ENCODE results near the gene CES2. TPM values are rescaled to one million over a fixed set of nuclear protein-coding genes. Genes with fewer than 3 reads are reported as not detected.
"Not testable (repeated sequence)": the region's sequence is repeated elsewhere in the genome, so short reads cannot be mapped to it uniquely, and the experiment has no call there.

The CES2 gene
- total RNA-seq, 2 experiments from 2014 or later = 32.9 to 33.5 TPM

DNA sequence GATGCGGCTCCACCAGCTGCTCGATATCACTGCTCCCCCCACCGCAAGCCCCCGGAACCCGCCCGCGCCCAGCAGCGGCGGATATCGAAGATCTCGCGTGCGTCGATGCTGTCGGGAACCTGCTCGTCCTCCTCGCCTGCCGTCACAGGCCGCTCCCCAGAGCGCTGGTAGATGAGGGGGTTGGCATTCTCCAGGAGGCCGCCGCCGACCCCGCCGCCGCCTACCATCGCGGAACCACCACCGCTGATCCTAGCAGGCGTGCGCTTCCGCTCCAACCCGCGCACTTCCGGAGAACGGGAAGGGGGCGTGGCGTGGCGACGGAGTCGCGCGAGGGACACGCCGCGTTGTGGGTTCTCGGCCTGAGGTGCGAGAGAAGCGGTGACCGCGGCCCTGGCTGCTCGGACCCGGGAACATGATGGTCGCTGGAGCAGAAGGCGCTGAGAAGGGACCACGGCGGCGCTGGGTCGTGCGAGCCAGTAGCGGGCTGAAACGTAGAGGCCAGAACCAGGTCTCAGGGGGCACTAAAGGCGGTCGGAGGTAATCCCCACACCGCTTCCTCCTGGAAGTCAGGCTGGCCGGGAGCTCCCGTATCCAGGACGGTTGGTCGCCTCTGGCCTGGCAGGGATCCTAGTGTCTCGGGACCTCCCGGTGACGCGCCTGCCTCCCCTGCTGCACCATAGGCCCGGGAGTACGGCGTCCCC, 1.0 kb upstream of the CES2 start, which contains the start of gene CIAO2B:
Gene CIAO2B, minus strand, starts transcription at position 265 of the 701 bp plus-strand sequence. Its CDS starts 38 bp downstream, at position 227.
- peaks cover 37% of the 10 kb centered on the region for H3K36me3 Mint-ChIP-seq (ENCODE audit: low read depth)
- no peaks in the 10 kb centered on the region for H3K9me3 Mint-ChIP-seq
- POLR2A ChIA-PET = interaction anchor here (0.6 to 2.5 kb wide), 14 partner anchors 9 to 313 kb away, joined by 3 to 11 read pairs (median 3); partner anchors contain the start of genes CDH16, FHOD1, NAE1 and PDP2
- H3K27me3 Mint-ChIP-seq = no peaks in the 10 kb centered on the region
- H3K4me1 Mint-ChIP-seq = peaks cover 57% of the 10 kb centered on the region
- DNase-seq = peak; percentile 90
- H3K27ac Mint-ChIP-seq = peak within 1 kb of the TSS; percentile 94
- H3K4me3 Mint-ChIP-seq = peak within 1 kb of the TSS; percentile 98
- CTCF ChIA-PET = interaction anchor here (1.3 kb wide), 1 partner anchor 104 kb away, joined by 6 read pairs; the partner anchor contains the start of gene NAE1

- Mint-ChIP-seq H3K4me1 (peaks cover 57% of the 10 kb centered on the region), H3K36me3 (ENCODE audit: low read depth) (peaks cover 40% of the 10 kb centered on the region), H3K4me3 (peak overlapping the region; percentile 98), H3K27ac (peak overlapping the region; percentile 94)
- POLR2A ChIA-PET = interaction anchor here (0.6 to 2.5 kb wide), 9 partner anchors 8 to 313 kb away, joined by 3 to 11 read pairs (median 4); partner anchors contain the start of genes CDH16, FHOD1, NAE1 and PDP2
- CTCF ChIA-PET, DNase-seq, H3K27me3 Mint-ChIP-seq, H3K9me3 Mint-ChIP-seq: not testable (repeated sequence)
Observed at GRCh38 chr16:66934839-66935313, 440 bp upstream of the CES2 start.

DNA sequence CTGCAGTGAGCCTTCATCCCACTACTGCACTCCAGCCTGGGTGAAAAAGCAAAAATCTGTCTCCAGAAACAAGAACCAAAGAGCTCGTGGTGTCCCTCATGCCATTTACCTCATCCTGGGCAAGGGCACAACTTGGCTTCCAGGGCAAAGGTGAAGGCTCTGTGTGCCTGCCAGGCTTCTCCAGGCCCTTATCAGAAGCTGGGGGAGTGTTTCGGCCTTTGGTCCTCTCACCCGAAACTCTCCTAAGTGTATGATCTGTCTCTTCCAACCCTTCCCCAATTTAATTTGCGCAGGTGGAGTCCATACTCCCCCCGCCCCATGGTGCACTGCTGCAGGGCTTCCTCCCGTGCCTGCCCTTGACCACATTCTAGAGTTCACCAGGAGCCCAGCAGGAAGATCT, 1.1 kb downstream of the CES2 start:
- Mint-ChIP-seq H3K4me1 (peaks cover 57% of the 10 kb centered on the region), H3K27me3 (no peaks in the 10 kb centered on the region), H3K36me3 (ENCODE audit: low read depth) (peaks cover 38% of the 10 kb centered on the region), H3K4me3 (peak overlapping the region; percentile 48), H3K9me3 (no peaks in the 10 kb centered on the region), H3K27ac (peak overlapping the region; percentile 45)
- no peak for DNase-seq
- CTCF ChIA-PET = interaction anchor here (1.2 kb wide), 1 partner anchor 106 kb away, joined by 3 read pairs; the partner anchor contains the start of gene NAE1
- POLR2A ChIA-PET = no interaction called here

DNA sequence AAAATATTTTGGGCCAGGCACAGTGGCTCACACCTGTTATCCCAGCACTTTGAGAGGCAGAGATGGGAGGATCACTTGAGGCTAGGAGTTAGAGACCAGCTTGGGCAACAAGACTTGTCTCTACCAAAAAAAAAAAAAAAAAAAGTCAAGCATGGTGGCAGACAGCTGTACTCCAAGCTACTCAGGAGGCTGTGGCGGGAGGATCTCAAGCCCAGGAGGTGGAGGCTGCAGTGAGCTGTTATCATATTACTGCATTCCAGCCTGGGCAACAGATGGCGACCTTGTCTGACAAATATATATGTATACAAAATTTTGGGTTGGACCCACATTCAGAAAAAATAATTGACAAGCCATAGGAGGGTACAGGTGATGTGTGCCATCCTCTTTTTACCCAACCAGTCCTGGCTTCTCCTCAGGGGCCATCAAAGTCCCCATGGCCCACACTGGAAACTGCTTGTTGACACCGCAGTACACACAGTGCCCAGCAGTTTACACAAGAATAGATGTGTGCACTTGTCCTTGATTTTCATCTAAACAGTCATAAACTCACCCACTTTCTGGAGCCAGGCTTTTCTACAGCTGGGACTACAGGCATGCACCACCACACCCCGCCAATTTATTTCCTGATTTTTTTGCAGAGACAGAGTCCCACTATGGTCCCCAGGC, 1.7 kb downstream of the CES2 start:
- Mint-ChIP-seq H3K27ac (peak overlapping the region; percentile 45), H3K4me1 (peaks cover 52% of the 10 kb centered on the region), H3K27me3 (no peaks in the 10 kb centered on the region), H3K9me3 (no peaks in the 10 kb centered on the region), H3K4me3 (peak overlapping the region; percentile 48), H3K36me3 (ENCODE audit: low read depth) (peaks cover 39% of the 10 kb centered on the region)
- CTCF ChIA-PET = interaction anchor here (0.5 to 1.2 kb wide), 4 partner anchors 10 to 190 kb away, joined by 3 read pairs; partner anchors contain the start of gene NAE1
- no peak for DNase-seq
- POLR2A ChIA-PET = no interaction called here

- H3K27ac Mint-ChIP-seq = peak overlapping the region; percentile 33
- ChIA-PET POLR2A (no interaction called here), CTCF (interaction anchor here (0.5 to 1.2 kb wide), 3 partner anchors 10 to 189 kb away, joined by 3 read pairs; no protein-coding TSS in a partner anchor)
- no peaks in the 10 kb centered on the region for H3K27me3 Mint-ChIP-seq
- H3K36me3 Mint-ChIP-seq (ENCODE audit: low read depth) = peaks cover 40% of the 10 kb centered on the region
- H3K9me3 Mint-ChIP-seq = no peaks in the 10 kb centered on the region
- H3K4me1 Mint-ChIP-seq = peaks cover 43% of the 10 kb centered on the region
- no peak for DNase-seq
- no peak overlapping the region for H3K4me3 Mint-ChIP-seq
Observed at GRCh38 chr16:66937725-66938337, 2.5 kb downstream of the CES2 start.

- no peak for DNase-seq
- H3K9me3 Mint-ChIP-seq = no peaks in the 10 kb centered on the region
- H3K4me3 Mint-ChIP-seq = no peak overlapping the region
- H3K36me3 Mint-ChIP-seq (ENCODE audit: low read depth) = peaks cover 30% of the 10 kb centered on the region
- no peaks in the 10 kb centered on the region for H3K27me3 Mint-ChIP-seq
- CTCF ChIA-PET = no interaction called here
- POLR2A ChIA-PET = no interaction called here
- peaks cover 28% of the 10 kb centered on the region for H3K4me1 Mint-ChIP-seq
- H3K27ac Mint-ChIP-seq = no peak overlapping the region
Observed at GRCh38 chr16:66939366-66939765, 4.0 kb downstream of the CES2 start.

GRCh38 chr16:66940236-66940635, 4.9 kb downstream of the CES2 start:
- Mint-ChIP-seq H3K27me3 (no peaks in the 10 kb centered on the region), H3K4me3 (no peak overlapping the region), H3K36me3 (ENCODE audit: low read depth) (peaks cover 29% of the 10 kb centered on the region), H3K27ac (no peak overlapping the region), H3K4me1 (peaks cover 23% of the 10 kb centered on the region), H3K9me3 (no peaks in the 10 kb centered on the region)
- ChIA-PET CTCF (no interaction called here), POLR2A (no interaction called here)
- no peak for DNase-seq

DNA sequence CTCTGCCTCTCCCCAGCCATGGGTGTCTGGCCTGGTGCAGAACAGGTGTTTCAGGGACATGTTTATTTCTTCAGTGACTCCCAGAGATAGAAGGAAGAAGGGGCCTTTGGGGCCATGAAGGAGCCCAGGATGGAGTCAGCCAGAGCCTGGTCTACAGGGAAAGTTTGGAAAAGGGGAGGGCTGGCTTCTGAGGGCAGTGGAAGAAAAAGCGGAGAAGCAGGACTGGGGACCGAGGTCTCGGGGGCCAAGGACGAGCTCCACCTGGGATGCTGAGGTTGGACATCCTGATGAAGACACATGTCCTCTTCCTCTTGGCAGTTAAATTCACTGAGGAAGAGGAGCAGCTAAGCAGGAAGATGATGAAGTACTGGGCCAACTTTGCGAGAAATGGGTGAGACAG, 7.7 kb downstream of the CES2 start:
- DNase-seq = no peak
- Mint-ChIP-seq H3K27me3 (no peaks in the 10 kb centered on the region), H3K4me1 (peaks cover 8% of the 10 kb centered on the region), H3K27ac (no peak overlapping the region), H3K9me3 (no peaks in the 10 kb centered on the region), H3K36me3 (ENCODE audit: low read depth) (peaks cover 24% of the 10 kb centered on the region), H3K4me3 (no peak overlapping the region)
- POLR2A ChIA-PET = interaction anchor here (0.9 to 2.2 kb wide), 2 partner anchors 9 to 212 kb away, joined by 3 to 11 read pairs; partner anchors contain the start of gene CIAO2B
- CTCF ChIA-PET = interaction anchor here (0.9 to 1.2 kb wide), 2 partner anchors 10 to 212 kb away, joined by 3 read pairs; no protein-coding TSS in a partner anchor

DNA sequence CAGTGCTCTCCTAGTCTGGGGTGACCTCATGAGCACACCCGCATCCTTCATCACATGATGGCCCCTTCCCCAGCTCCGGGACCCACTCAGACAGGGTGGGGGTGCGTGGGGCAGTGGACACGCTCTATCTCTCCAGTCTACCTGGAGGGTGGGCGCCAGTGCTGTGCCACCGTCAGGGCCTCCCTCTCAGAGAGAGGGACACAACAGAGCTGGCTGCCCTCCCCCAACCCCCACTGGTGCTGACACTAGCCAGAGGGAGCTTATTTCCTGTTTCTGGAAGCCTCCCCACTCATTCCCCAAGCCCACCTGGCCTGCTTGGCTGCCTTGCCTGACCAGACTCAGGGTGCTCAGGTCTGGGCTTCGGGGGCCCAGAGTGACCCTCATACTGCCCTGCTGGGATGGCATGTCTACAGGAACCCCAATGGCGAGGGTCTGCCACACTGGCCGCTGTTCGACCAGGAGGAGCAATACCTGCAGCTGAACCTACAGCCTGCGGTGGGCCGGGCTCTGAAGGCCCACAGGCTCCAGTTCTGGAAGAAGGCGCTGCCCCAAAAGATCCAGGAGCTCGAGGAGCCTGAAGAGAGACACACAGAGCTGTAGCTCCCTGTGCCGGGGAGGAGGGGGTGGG, 8.2 kb downstream of the CES2 start:
- CTCF ChIA-PET = interaction anchor here (0.8 to 1.2 kb wide), 6 partner anchors 9 to 484 kb away, joined by 3 to 5 read pairs (median 3); no protein-coding TSS in a partner anchor
- no peak overlapping the region for H3K27ac Mint-ChIP-seq
- H3K36me3 Mint-ChIP-seq (ENCODE audit: low read depth) = peaks cover 24% of the 10 kb centered on the region
- H3K4me3 Mint-ChIP-seq = no peak overlapping the region
- peaks cover 14% of the 10 kb centered on the region for H3K4me1 Mint-ChIP-seq
- no peaks in the 10 kb centered on the region for H3K9me3 Mint-ChIP-seq
- POLR2A ChIA-PET = interaction anchor here (0.9 to 2.2 kb wide), 2 partner anchors 10 to 212 kb away, joined by 3 to 11 read pairs; partner anchors contain the start of gene CIAO2B
- DNase-seq = no peak
- H3K27me3 Mint-ChIP-seq = peaks cover 6% of the 10 kb centered on the region

- H3K4me1 Mint-ChIP-seq = peaks cover 17% of the 10 kb centered on the region
- H3K27me3 Mint-ChIP-seq = peaks cover 9% of the 10 kb centered on the region
- H3K27ac Mint-ChIP-seq = no peak overlapping the region
- POLR2A ChIA-PET = interaction anchor here (1.1 to 2.2 kb wide), 2 partner anchors 11 to 30 kb away, joined by 3 to 11 read pairs; partner anchors contain the start of gene CIAO2B
- H3K36me3 Mint-ChIP-seq (ENCODE audit: low read depth) = peaks cover 24% of the 10 kb centered on the region
- DNase-seq = no peak
- no peak overlapping the region for H3K4me3 Mint-ChIP-seq
- H3K9me3 Mint-ChIP-seq = no peaks in the 10 kb centered on the region
- CTCF ChIA-PET = interaction anchor here (0.6 to 1.1 kb wide), 7 partner anchors 9 to 484 kb away, joined by 3 to 6 read pairs (median 3); partner anchors contain the start of genes DYNC1LI2, FBXL8 and TRADD
Observed at GRCh38 chr16:66944054-66944441, 8.7 kb downstream of the CES2 start.

DNA sequence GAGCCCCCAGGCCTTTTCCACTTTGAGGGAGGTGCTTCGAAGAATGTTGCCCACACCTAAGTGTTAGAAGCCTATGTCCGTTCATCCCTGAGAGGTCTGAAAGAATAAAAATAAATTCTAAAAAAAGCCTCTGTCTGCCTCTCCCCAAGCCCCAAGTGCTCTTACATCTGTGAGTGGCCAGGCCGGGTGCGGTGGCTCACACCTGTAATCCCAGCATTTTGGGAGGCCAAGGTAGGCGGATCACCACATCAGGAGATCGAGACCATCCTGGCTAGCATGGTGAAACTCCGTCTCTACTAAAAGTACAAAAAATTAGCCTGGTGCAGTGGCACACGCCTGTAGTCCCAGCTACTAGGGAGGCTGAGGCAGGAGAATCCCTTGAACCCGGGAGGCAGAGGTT, 9.7 kb downstream of the CES2 start:
- not testable (repeated sequence) for H3K4me3 Mint-ChIP-seq, H3K9me3 Mint-ChIP-seq, DNase-seq, H3K27ac Mint-ChIP-seq
- Mint-ChIP-seq H3K27me3 (peaks cover 16% of the 10 kb centered on the region), H3K4me1 (peaks cover 23% of the 10 kb centered on the region), H3K36me3 (ENCODE audit: low read depth) (peaks cover 20% of the 10 kb centered on the region)
- CTCF ChIA-PET = interaction anchor here (1.0 to 1.1 kb wide), 2 partner anchors 50 to 215 kb away, joined by 3 to 4 read pairs; partner anchors contain the start of genes FBXL8 and TRADD
- POLR2A ChIA-PET = interaction anchor here (1.1 kb wide), 1 partner anchor 30 kb away, joined by 3 read pairs; no protein-coding TSS in a partner anchor

GRCh38 chr16:66945939-66946338, 10.6 kb downstream of the CES2 start:
- no peak overlapping the region for H3K4me3 Mint-ChIP-seq
- ChIA-PET POLR2A (interaction anchor here (1.1 to 1.3 kb wide), 3 partner anchors 11 to 209 kb away, joined by 3 to 5 read pairs (median 3); partner anchors contain the start of gene CIAO2B), CTCF (interaction anchor here (2.1 kb wide), 1 partner anchor 65 kb away, joined by 8 read pairs; the partner anchor contains the start of gene PDP2)
- H3K27ac Mint-ChIP-seq = no peak overlapping the region
- peaks cover 16% of the 10 kb centered on the region for H3K27me3 Mint-ChIP-seq
- DNase-seq = no peak
- H3K36me3 Mint-ChIP-seq (ENCODE audit: low read depth) = peaks cover 20% of the 10 kb centered on the region
- no peaks in the 10 kb centered on the region for H3K9me3 Mint-ChIP-seq
- H3K4me1 Mint-ChIP-seq = peaks cover 29% of the 10 kb centered on the region
